Central memory CD4-positive, alpha-beta T cell (primary cell): ENCODE results near the gene CCDC73.
"Not testable (repeated sequence)": the region's sequence is repeated elsewhere in the genome, so short reads cannot be mapped to it uniquely, and the experiment has no call there.

Experiments used
- DNase-seq: peaks from one replicate; pipeline ENCODE4 v3.0.0; 2022

Gene CCDC73

DNA sequence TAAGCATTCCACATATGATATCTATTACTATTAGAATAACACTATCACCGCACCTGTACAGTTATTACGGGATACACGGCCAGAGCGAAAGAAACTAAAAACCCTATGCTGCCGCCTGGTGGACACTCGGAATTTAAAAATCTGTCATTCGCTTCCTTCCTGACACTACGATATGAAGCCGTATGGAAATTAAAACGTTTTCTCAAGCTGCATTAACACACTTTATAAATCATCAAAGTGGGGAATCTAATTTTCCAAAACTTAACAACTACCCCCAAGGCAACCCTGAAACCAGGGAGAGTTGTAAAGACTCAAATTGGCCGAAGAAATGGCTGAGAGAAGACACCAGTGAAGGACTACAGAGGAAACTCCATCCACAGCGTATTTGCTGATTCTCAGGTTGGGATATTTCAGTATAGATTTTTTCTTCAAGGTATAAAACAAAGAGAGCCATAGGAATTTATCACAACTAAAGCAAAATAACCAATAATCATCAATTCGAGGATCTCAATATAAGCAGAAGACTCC, 1.4 kb downstream of the CCDC73 start:
- DNase-seq, result peak; percentile 40

- DNase-seq, result no peak
Observed at GRCh38 chr11:32792111-32792947, 2.1 kb downstream of the CCDC73 start.

DNA sequence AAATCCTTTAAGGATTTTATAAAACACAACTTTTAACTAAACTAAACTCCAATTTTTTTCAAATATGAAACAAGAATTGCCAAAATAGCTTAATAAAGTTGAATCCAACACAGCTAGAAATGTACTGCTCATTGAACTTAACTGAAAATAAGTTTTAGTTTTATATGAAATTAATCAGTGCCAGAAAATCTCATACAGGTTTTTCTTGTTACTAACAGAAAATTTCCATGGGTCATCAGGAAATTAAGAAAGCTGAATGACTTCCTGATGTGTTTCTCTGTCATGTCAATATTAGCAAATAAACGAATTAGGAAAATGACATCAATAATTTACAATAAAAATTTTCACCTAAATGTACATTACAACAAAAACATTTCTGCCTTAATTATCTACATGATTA, 3.5 kb downstream of the CCDC73 start:
- no peak for DNase-seq

DNA sequence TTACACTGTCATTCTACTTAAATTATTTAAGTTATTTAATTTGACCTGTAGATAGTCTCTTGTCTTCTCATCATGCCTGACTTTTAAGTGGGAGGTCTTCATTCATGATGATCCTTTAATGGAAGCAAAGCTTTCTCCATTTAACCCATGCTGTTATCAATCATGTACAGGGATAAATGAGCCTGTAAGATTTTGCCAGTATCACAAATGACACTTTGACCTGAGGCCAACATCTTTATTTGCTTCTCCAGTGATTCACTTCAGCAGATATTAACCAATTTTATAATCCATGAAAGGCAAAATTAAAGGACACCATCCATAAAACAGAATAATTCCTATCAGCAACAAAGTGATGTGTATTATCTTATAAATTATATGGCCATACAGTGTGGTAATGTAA, 7.7 kb downstream of the CCDC73 start:
- no peak for DNase-seq

DNA sequence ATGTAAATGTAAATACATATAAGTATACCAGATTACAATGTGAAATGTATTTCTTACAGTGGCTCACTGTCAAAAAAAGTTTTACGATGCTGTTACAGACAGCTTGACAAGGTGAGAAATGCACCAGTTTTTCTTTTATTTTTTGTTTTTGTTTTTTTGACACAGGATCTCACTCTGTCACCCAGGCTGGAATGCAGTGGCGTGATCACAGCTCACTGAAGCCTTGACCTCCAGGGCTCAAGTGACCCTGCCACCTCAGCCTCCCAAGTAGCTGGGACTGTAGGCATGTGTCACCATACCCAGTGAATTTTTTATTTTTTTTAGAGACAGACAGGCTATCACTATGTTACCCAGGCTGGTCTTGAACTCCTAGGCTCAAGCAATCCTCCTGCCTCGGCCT, 9.2 kb downstream of the CCDC73 start:
- DNase-seq, result no peak

- DNase-seq, result no peak
Observed at GRCh38 chr11:32781721-32782120, 12.7 kb downstream of the CCDC73 start.

DNA sequence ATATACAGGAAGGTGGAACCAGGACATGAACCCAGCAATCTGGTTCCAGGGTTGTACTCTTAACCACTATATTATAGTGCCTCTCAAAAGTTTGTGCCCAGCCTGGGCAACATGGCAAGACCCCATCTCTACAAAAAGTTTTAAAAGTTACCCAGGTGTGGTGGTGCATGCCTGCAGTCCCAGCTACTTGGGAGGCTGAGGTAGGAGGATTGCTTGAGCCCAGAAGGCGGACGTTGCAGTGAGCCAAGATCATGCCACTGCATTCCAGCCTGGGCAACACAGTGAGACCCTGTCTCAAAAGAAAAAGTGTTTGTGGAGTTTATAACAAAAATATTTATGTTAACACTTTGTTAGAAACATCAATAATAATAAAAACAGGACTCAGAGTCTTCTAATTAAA, 13.6 kb downstream of the CCDC73 start:
- not testable (repeated sequence) for DNase-seq

DNA sequence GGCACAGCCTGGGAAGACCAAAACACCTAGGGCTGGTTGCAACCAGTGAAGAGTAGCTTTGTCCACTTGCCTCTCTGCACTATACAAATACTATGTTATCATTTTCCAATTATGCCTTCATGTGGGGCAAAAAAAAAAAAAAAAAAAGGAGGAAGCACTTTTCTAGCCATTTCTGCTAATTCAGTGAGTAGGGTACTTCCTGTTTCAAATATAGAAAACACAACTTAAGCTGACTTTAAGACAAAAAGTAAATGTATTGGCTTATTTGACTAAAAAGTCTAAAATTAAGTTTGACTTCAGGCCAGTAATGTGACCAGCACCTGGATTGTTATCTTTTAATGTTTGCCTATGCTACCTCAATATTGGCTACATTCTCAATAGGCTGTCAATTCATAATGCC, 15.3 kb downstream of the CCDC73 start:
- no peak for DNase-seq

- DNase-seq, result no peak
Observed at GRCh38 chr11:32775908-32776307, 18.6 kb downstream of the CCDC73 start.

GRCh38 chr11:32774081-32774480, 20.4 kb downstream of the CCDC73 start:
- no peak for DNase-seq

GRCh38 chr11:32772731-32773130, 21.7 kb downstream of the CCDC73 start:
- DNase-seq, result no peak

GRCh38 chr11:32761774-32762173, 32.7 kb downstream of the CCDC73 start:
- DNase-seq, result not testable (repeated sequence)

- no peak for DNase-seq
Observed at GRCh38 chr11:32758291-32758690, 36.2 kb downstream of the CCDC73 start.

DNA sequence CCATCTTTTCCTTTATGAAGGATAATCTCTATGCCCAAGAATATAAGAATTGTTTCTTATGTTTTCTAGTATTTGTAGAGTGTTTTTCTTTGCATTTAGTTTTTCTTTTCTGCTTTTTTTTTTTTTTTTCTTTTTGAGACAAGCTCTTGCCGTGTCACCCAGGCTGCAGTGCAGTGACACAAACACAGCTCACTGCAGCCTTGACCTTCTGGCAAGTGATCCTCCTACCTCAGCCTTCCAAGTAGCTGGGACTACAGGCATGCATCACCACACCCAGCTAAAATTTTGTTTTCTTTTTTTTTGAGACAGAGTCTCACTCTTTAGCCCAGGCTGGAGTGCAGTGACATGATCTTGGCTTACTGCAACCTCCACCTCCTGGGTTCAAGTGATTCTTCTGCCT, 41.3 kb downstream of the CCDC73 start:
- DNase-seq, result not testable (repeated sequence)

DNA sequence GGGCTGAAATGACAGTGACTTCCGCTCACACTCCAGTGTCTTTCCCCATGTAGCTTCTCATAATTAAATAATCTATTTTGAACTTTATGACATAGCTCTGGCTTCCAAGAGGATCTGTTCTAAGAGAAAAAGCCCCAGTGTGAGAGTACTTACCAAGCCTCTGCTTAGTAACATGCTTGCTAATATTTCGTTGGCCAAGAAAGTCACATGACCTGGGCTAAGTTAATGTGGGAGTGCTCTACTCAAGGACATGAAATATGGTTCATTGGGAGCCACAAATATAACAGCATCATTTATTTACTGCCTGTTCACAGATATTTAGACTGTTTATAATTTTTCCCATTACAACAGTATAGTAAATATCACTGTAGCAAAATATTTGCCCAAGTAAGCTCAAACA, 42.5 kb downstream of the CCDC73 start:
- DNase-seq, result no peak

DNA sequence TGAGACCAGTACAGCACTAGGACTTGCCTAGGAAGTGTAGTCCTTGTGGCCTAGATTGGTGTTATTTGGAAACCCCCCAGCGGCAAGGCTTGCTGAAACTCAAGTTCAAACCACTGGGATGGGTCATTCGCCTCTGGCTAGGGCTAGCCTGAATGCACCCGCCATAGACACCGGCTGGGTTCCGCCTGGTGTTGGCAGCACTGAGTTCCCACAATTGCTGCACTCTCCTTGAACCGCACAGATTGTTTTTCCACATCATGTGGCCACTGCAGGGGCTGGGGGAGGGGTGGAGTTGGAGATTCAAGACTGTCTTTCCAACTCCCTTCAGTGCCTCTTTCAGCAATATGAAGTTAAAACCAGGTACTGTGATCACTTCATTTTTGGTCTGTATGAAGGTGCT, 43.1 kb downstream of the CCDC73 start:
- DNase-seq, result no peak

DNA sequence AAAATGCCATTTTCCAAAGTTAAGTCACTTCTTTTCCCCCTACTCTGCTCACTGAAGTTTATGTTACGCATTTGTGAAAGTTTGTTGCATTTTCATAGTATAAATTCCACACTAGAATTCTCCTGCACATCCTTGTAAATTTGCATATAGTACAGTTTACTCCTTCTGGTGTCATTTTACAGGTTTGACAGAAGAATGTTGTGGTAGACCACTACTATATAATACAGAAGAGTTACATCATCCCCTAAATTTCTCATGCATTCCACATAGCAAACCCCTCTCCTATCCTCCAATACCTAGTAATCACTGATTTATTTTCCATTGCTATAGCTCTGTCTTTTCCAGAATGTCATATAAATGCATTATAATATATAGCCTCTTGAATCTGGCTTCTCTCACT, 64.5 kb downstream of the CCDC73 start:
- DNase-seq, result no peak

DNA sequence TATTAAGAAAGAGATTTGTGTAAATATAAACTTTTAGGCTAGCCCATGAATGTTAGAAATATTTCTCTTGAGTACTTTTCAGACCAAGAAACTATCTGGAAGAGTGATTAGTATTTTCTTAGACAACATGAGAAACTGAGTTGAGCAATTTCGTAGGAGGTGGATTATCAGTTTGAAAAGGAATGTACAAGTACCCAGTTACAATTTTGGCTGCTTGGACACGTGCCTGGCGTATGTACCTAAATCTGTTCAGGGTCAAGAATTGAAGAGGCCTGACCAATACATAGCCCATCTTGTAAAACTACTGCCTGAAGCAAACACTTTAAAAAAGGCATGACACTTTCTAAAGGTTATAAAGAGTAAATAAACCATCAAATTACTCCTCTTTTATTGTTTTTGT, 71.1 kb downstream of the CCDC73 start:
- no peak for DNase-seq

DNA sequence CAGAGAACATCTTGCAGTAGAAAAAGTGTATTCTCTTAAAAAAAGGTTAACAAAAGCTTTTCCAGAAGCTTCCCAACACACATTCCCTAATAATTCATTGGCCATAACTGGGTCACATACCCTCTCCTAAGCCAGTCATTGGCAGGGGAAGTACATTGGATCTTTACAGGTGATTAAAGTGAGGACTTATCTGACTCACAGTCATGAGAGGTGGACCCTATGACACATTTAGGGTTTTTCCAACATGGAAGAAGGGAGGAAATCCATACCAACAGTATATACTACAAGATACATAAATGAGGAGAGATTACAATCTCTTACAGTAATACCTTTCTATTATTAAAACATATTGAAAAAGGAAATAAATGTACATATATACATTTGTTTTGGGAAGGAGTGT, 72.2 kb downstream of the CCDC73 start:
- DNase-seq, result no peak

GRCh38 chr11:32713496-32713895, 81.0 kb downstream of the CCDC73 start:
- DNase-seq, result no peak

- DNase-seq, result not testable (repeated sequence)
Observed at GRCh38 chr11:32708978-32709377, 85.5 kb downstream of the CCDC73 start.

GRCh38 chr11:32706985-32707741, 87.3 kb downstream of the CCDC73 start:
- no peak for DNase-seq

- DNase-seq, result no peak
Observed at GRCh38 chr11:32705309-32706033, 89.0 kb downstream of the CCDC73 start.
